K562 (cell line): ENCODE measurements around the gene BSN. TPM values are rescaled to one million over a fixed set of nuclear protein-coding genes. Genes with fewer than 3 reads are reported as not detected.

Source experiments
- CCNT2 ChIP-seq: IDR thresholded peaks from 2 replicates; pipeline ENCODE4 v1.6.1; 2011; ENCODE audit warnings: borderline replicate concordance, low read depth, mild to moderate bottlenecking, moderate library complexity, mixed read lengths, low read length; ENCODE audit not compliant: insufficient read length; ENCODE audit errors: extremely low read depth
- E2F6 ChIP-seq, 2 experiments: IDR thresholded peaks; 2 replicates each; pipeline ENCODE4 v1.6.1; 2011; ENCODE audit warnings: borderline replicate concordance in 1 of 2, control low read depth in 1 of 2, low read depth in 1 of 2, low read length in 1 of 2, mild to moderate bottlenecking in 1 of 2, mixed read lengths in 1 of 2, moderate library complexity in 1 of 2; ENCODE audit not compliant: insufficient read depth in 1 of 2, insufficient read length in 1 of 2, poor library complexity in 1 of 2, severe bottlenecking in 1 of 2; ENCODE audit errors: extremely low read depth in 1 of 2
- NFE2 ChIP-seq: IDR thresholded peaks from 2 replicates; pipeline ENCODE4 v1.6.1; 2014; ENCODE audit warnings: antibody characterized with exemption, low read depth
- NR2C2 ChIP-seq, 2 experiments: fragments of 200-800 bp in 1 of 2; sonication (Bioruptor generic) in 1 of 2; sonication (generic) in 1 of 2; formaldehyde crosslinking in 1 of 2; IDR thresholded peaks; 2 replicates each; pipeline versions ENCODE4 v1.6.1 to v1.8.0; 2016 to 2022; ENCODE audit warnings: mild to moderate bottlenecking in 1 of 2, missing compliant biosample characterization in 1 of 2, missing genetic modification characterization in 1 of 2, missing genetic modification reagents in 1 of 2
- NRF1 ChIP-seq, 2 experiments: fragments of 450-650 bp; IDR thresholded peaks in 1 of 2; conservative IDR thresholded peaks in 1 of 2; 2 replicates each; pipeline ENCODE4 v1.6.1; 2014; ENCODE audit warnings: mild to moderate bottlenecking in 2 of 2
- POLR2A ChIP-seq: fragments of 450-650 bp; conservative IDR thresholded peaks from 2 replicates; pipeline ENCODE4 v1.6.1; 2016
- RAD51 ChIP-seq: fragments of 450-650 bp; IDR thresholded peaks from 2 replicates; pipeline ENCODE4 v1.7.1; 2016; ENCODE audit warnings: low read depth, mild to moderate bottlenecking, borderline replicate concordance
- SMC3 ChIP-seq: conservative IDR thresholded peaks from 2 replicates; pipeline ENCODE4 v1.6.1; 2011; ENCODE audit warnings: low read depth, low read length, improper control_type of control experiment; ENCODE audit not compliant: insufficient read depth
- TCF15 ChIP-seq: fragments of 250-450 bp; sonication (Bioruptor Pico); IDR thresholded peaks from 2 replicates; pipeline ENCODE4 v1.8.0; 2022; ENCODE audit warnings: moderate library complexity, mild to moderate bottlenecking, inconsistent platforms
- TEAD2 ChIP-seq: fragments of 450-650 bp; IDR thresholded peaks from 2 replicates; pipeline ENCODE4 v1.6.1; 2016; ENCODE audit warnings: missing genetic modification characterization, control low read depth, missing compliant biosample characterization
- VEZF1 ChIP-seq: fragments of 200-800 bp; sonication (Bioruptor generic); IDR thresholded peaks from 2 replicates; pipeline ENCODE4 v1.6.1; 2017; ENCODE audit warnings: missing genetic modification characterization, missing compliant biosample characterization
- ZFX ChIP-seq: sonication (generic); formaldehyde crosslinking; IDR thresholded peaks from 2 replicates; pipeline ENCODE4 v1.8.0; 2022; ENCODE audit warnings: mild to moderate bottlenecking, missing genetic modification reagents, moderate library complexity
- ZNF184 ChIP-seq: sonication (generic); formaldehyde crosslinking; IDR thresholded peaks from 2 replicates; pipeline ENCODE4 v1.5.0; 2020; ENCODE audit warnings: missing genetic modification reagents
- ZNF398 ChIP-seq: fragments of 250-450 bp; sonication (Bioruptor Pico); IDR thresholded peaks from 2 replicates; pipeline ENCODE4 v1.8.0; 2021; ENCODE audit warnings: moderate library complexity, mild to moderate bottlenecking, inconsistent platforms
- ZNF644 ChIP-seq: fragments of 200-800 bp; sonication (Bioruptor generic); IDR thresholded peaks from 2 replicates; pipeline ENCODE4 v1.6.1; 2016; ENCODE audit warnings: low read depth, missing genetic modification characterization, missing compliant biosample characterization
- polyA plus RNA-seq, 8 experiments: library from polyadenylated mRNA; depleted of rRNA in 4 of 8; stranded (reverse) in 5 of 8; unstranded in 3 of 8; fragments of >200 nt; fragmentation: Nextera tagmentation in 2 of 8; fragmentation: Illumina TruSeq in 1 of 8; extraction: Ambion mirVana in 2 of 8; extraction: Trizol in 1 of 8; gene quantifications; 2 replicates each; pipeline versions ENCODE4 v1.2.1 to v1.2.3, GENCODE V29; 2011 to 2014; ENCODE audit warnings: inconsistent platforms in 1 of 8, missing spikeins in 1 of 8
- total RNA-seq, 7 experiments: library from RNA; depleted of rRNA in 6 of 7; stranded (reverse); fragments of >200 nt in 6 of 7; fragmentation: Illumina TruSeq in 2 of 7; extraction: Trizol in 2 of 7; gene quantifications; 2 replicates each; pipeline versions ENCODE4 v1.2.1 to v1.2.3, GENCODE V29; 2011 to 2021; ENCODE audit warnings: low replicate concordance in 1 of 7

BSN gene
- total and polyA plus RNA-seq, 9 of the 15 experiments (the other 6 are each of a cell fraction or from before 2014, with no cell fraction given): 0.03 to 1.5 (median 0.29) TPM

DNA sequence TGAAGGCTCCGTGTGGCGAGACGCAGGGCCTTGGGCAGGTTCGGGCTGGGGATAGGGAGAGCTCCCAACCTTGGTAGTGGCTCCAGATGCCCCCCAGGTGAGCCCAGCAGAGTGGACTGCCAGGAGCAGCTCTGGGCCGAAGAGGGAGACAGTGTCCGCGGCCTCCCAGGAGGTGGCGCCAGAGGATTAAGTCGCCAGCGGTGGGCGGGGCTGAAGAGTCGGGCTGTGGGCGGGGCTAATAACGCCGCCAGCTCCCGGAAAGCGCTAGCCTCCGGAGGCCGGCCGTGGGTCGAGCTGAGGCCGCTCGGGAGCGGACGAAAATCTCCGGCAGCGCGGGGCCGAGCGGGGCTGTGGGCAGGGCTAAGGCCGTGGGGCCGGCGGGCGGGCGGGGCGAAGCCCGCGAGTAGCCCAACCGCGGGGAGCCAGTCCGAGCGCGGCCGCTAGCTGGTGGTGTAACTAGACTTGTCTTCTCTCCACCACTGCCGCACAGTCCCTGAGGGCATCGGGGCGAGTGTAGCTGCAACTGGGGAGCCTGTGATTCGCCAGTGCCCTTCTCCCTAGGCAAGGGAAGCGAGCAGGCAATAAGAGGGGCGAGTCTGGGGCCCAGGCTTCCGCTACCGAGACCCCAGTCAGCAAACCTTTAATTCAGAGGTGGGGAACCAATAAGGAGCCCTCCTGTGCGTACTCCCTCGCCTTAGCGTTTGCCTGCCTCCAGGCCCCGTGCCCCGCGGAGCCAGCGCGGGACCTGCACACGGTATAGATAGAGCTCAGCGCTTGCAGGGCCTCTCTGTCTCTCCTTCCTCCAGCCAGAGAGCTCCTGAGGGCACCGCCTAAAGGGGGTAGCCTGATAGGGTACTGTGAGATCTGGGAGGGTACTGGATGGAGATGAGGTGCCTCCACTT, 14.4 kb upstream of the BSN start (continued):
- TF ChIP-seq E2F6 (IDR thresholded peaks at IDR 0.05; ENCODE audit: borderline replicate concordance in 1 of 2, extremely low read depth in 1 of 2, insufficient read depth in 1 of 2, insufficient read length in 1 of 2, low read depth in 1 of 2, low read length in 1 of 2, poor library complexity in 1 of 2, severe bottlenecking in 1 of 2) (peak in 1 of 2 experiments; percentile 16), NR2C2 (CRISPR knock-in tag; IDR thresholded peaks at IDR 0.05) (no peak), NR2C2 (tag; IDR thresholded peaks at IDR 0.05) (no peak), TEAD2 (tag) (no peak), ZNF184 (CRISPR knock-in tag) (no peak), NRF1 (conservative IDR thresholded peaks at IDR 0.05 in 1 of 2, IDR thresholded peaks at IDR 0.05 in 1 of 2) (peak; percentile 50 to 62; a peak in 3 of 4 replicates), NFE2 (no peak), RAD51 (no peak), CCNT2 (peak; percentile 63), POLR2A (peak; percentile 35; the same call in 1 of the 2 replicates), ZNF398 (CRISPR knock-in tag) (no peak), SMC3 (peak; percentile 80), VEZF1 (CRISPR knock-in tag) (peak; percentile 77), TCF15 (no peak), ZFX (peak; percentile 57), ZNF644 (tag) (no peak)
